IgD-negative memory B cell (primary cell): Measurements from ENCODE around the gene CEACAM8. TPM values are rescaled to one million over a fixed set of nuclear protein-coding genes. Genes with fewer than 3 reads are reported as not detected.
A peak's percentile ranks its signal among the peaks of the same experiment; 100 is the strongest.
"Not testable (repeated sequence)": the region's sequence is repeated elsewhere in the genome, so short reads cannot be mapped to it uniquely, and the experiment has no call there.

ENCODE experiments used
- H3K27ac Mint-ChIP-seq, 3 donors: one replicate each; pipeline ENCODE4 v1.8.0; 2020 to 2022; ENCODE audit warnings: mild to moderate bottlenecking in 3 of 3, mixed read lengths in 3 of 3, moderate library complexity in 1 of 3
- H3K27me3 Mint-ChIP-seq: one replicate; pipeline ENCODE4 v1.8.0; 2021; ENCODE audit warnings: mixed read lengths
- H3K36me3 Mint-ChIP-seq: one replicate; pipeline ENCODE4 v1.8.0; 2020; ENCODE audit warnings: mild to moderate bottlenecking, mixed read lengths
- H3K4me1 Mint-ChIP-seq, 3 donors: one replicate each; pipeline ENCODE4 v1.8.0; 2020 to 2022; ENCODE audit warnings: mixed read lengths in 3 of 3, mild to moderate bottlenecking in 1 of 3
- H3K4me3 Mint-ChIP-seq, 4 donors: one replicate each; pipeline ENCODE4 v1.8.0; 2020 to 2022; ENCODE audit warnings: mild to moderate bottlenecking in 4 of 4, mixed read lengths in 4 of 4, moderate library complexity in 3 of 4
- H3K9me3 Mint-ChIP-seq, 3 donors: one replicate each; pipeline ENCODE4 v1.8.0; 2020 to 2021; ENCODE audit warnings: mixed read lengths in 3 of 3, mild to moderate bottlenecking in 1 of 3
- polyA plus RNA-seq: library from polyadenylated mRNA; unstranded; fragments of 300-500 nt; fragmentation: Illumina TruSeq; gene quantifications from one replicate; pipeline ENCODE4 v1.2.3, GENCODE V29; 2021

The CEACAM8 gene
- polyA plus RNA-seq, 1 donor from 2014 or later, result not detected

DNA sequence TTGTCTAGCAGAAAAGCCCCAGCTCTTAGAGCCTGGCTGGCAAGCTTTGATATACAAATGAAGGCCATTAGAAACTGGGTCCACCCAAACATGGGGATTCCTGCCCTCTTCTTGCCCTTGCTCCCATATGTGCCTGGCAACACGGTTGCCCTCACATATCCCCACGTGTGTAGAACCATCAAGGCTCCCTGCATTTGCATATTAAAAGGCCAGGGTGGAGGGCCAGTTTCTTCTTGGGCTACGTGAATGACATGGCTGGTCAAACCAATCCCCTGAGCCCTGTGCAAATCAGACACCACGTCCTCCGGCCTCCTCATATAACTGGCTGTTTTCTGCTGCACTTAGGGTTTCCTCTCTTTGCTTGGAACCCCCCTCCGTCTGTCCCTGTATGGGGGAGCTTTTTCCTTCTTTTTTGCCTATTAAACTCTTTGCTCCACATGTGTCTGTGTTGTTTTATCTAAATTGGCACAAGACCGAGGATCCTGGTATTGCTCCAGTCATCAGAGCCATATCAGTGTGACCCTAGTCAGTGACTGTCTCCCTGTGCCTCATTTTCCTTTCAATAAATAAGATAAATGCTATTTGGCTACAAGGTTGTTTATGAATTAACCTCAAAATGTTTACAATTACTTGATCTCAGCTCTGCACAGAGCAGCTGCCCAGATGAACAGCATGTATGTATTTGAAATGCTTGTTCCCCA lies 36.1 kb downstream of the CEACAM8 start:
- H3K4me1 Mint-ChIP-seq, result peaks cover 0 to 6% (median 5%) of the 10 kb centered on the region in 3 donors
- H3K27ac Mint-ChIP-seq, result peak overlapping the region in 1 of 3 donors; percentile 58
- H3K27me3 Mint-ChIP-seq, result peaks cover 46% of the 10 kb centered on the region
- H3K4me3 Mint-ChIP-seq, result no peak overlapping the region
- H3K9me3 Mint-ChIP-seq, result peaks cover 0 to 2% (median 0%) of the 10 kb centered on the region in 3 donors
- H3K36me3 Mint-ChIP-seq, result peaks cover 2% of the 10 kb centered on the region

- peaks cover 44% of the 10 kb centered on the region for H3K27me3 Mint-ChIP-seq
- not testable (repeated sequence) for H3K4me1 Mint-ChIP-seq, H3K4me3 Mint-ChIP-seq, H3K36me3 Mint-ChIP-seq, H3K9me3 Mint-ChIP-seq, H3K27ac Mint-ChIP-seq
Measured at GRCh38 chr19:42557386-42557871, 37.3 kb downstream of the CEACAM8 start.

GRCh38 chr19:42555801-42556200 lies 38.9 kb downstream of the CEACAM8 start:
- Mint-ChIP-seq H3K27ac (no peak overlapping the region), H3K27me3 (peaks cover 34% of the 10 kb centered on the region), H3K4me1 (peaks cover 0 to 6% (median 3%) of the 10 kb centered on the region in 3 donors), H3K4me3 (peak overlapping the region in 1 of 4 donors; percentile 13), H3K36me3 (peaks cover 2% of the 10 kb centered on the region), H3K9me3 (peaks cover 0 to 2% (median 0%) of the 10 kb centered on the region in 3 donors)

DNA sequence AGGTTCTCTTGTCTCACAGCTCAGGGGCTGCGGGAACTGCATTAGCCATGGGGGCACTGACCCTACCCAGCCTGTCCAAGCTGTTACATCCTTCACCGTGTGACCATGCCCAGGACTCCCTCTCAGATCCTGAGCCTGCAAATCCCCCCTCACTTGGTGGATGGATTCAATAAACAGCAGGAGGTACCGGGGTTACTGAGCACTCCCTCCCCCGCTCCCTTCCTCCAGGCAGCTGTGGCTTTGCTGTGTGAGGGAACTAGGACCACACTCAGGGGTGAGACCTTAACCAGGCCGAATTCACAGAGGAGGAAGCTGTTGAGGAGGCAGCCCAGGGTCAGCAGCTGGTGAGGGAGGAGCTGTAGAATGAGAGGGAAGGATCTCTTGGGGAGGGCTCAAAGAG lies 39.4 kb downstream of the CEACAM8 start:
- peaks cover 0 to 6% (median 3%) of the 10 kb centered on the region in 3 donors for H3K4me1 Mint-ChIP-seq
- H3K27me3 Mint-ChIP-seq, result peaks cover 32% of the 10 kb centered on the region
- no peak overlapping the region for H3K27ac Mint-ChIP-seq
- H3K4me3 Mint-ChIP-seq, result no peak overlapping the region
- H3K9me3 Mint-ChIP-seq, result peaks cover 0 to 2% (median 0%) of the 10 kb centered on the region in 3 donors
- peaks cover under 1% of the 10 kb centered on the region for H3K36me3 Mint-ChIP-seq

- Mint-ChIP-seq H3K36me3 (no peaks in the 10 kb centered on the region), H3K4me3 (peak overlapping the region in 1 of 4 donors; percentile 71), H3K27me3 (peaks cover 30% of the 10 kb centered on the region), H3K4me1 (peaks cover 0 to 8% (median 3%) of the 10 kb centered on the region in 3 donors), H3K27ac (peak overlapping the region in 1 of 3 donors; percentile 22), H3K9me3 (peaks cover 2 to 5% (median 5%) of the 10 kb centered on the region in 3 donors)
Measured at GRCh38 chr19:42554046-42554575, 40.6 kb downstream of the CEACAM8 start.

DNA sequence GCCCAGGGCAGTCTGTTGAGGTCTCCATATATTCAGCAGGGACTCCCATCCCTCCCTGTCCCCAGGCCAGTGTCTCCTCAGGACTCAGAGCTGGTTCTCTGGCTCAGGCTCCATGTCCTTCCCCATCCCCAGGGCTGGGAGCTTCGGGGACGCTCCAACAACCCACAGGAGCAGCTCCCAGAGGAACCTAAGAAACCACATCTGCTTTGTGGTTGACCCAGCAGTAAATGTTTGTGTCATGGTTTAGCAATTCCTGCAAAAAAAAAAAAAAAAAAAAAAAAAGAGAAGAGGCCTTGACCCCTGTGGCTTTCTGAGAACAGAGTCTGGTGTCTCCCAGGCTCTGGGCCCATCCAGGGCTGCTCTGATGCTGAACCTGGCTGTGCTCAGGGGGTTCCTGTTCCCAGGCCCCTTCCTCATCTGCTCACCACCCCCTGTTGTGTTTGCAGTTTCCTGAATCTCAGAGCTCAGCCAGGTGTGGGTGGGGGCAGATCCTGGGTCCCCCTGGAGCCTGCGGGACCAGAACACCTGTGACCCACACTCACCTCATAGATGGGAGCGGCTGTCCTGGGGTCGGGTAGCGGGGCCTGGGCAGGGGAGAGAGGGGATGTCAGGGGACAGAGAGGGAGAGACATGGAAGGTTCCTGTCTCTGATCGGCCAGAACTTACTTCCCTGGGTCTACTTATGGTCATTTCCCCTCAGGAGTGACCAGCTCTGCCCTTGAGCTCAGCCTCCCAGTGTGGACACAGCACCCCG lies 41.3 kb downstream of the CEACAM8 start:
- Mint-ChIP-seq H3K36me3 (no peaks in the 10 kb centered on the region), H3K27ac (no peak overlapping the region), H3K4me3 (peak overlapping the region in 1 of 4 donors; percentile 71), H3K4me1 (peaks cover 0 to 8% (median 3%) of the 10 kb centered on the region in 3 donors), H3K9me3 (peaks cover 2 to 10% (median 5%) of the 10 kb centered on the region in 3 donors), H3K27me3 (peaks cover 29% of the 10 kb centered on the region)

- Mint-ChIP-seq H3K27ac (no peak overlapping the region), H3K9me3 (peaks cover 2 to 10% (median 5%) of the 10 kb centered on the region in 3 donors), H3K4me3 (peak overlapping the region in 1 of 4 donors; percentile 22)
Measured at GRCh38 chr19:42552086-42553065, 42.3 kb downstream of the CEACAM8 start.

GRCh38 chr19:42550521-42550920 lies 44.2 kb downstream of the CEACAM8 start:
- H3K9me3 Mint-ChIP-seq, result peaks cover 2 to 10% (median 5%) of the 10 kb centered on the region in 3 donors
- not testable (repeated sequence) for H3K36me3 Mint-ChIP-seq, H3K4me1 Mint-ChIP-seq, H3K27ac Mint-ChIP-seq, H3K4me3 Mint-ChIP-seq
- peaks cover 17% of the 10 kb centered on the region for H3K27me3 Mint-ChIP-seq

More at GRCh38 chr19:42552086-42553065, 42.3 kb downstream of the CEACAM8 start:
- Mint-ChIP-seq H3K27me3 (peaks cover 25% of the 10 kb centered on the region), H3K4me1 (peaks cover 0 to 8% (median 3%) of the 10 kb centered on the region in 3 donors), H3K36me3 (no peaks in the 10 kb centered on the region)

- H3K27me3 Mint-ChIP-seq, result peaks cover 14% of the 10 kb centered on the region
- not testable (repeated sequence) for H3K27ac Mint-ChIP-seq, H3K4me1 Mint-ChIP-seq
Measured at GRCh38 chr19:42549067-42549466, 45.7 kb downstream of the CEACAM8 start.

DNA sequence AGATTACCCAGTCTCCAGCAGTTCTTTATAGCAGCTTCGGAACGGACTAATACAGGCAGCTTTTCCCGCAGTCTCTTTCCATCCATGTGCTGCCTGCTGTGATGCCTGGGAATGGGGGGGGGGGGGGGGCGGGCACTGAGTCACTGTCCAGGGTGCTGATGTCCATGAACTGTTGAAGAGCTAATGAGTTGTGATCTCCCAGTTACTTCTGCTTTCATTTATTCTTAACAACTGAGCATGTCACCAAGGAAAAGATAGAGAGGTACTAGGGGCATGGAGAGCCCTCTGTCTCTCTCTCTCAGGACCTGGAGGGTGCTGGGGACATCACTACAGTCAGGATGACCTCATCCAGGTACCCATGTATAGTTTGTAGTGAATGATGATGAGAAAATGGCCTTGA lies 46.2 kb downstream of the CEACAM8 start:
- no peak overlapping the region for H3K27ac Mint-ChIP-seq
- H3K9me3 Mint-ChIP-seq, result peaks cover 2 to 10% (median 7%) of the 10 kb centered on the region in 3 donors
- H3K4me1 Mint-ChIP-seq, result peaks cover 0 to 5% (median 5%) of the 10 kb centered on the region in 3 donors
- H3K27me3 Mint-ChIP-seq, result peaks cover 13% of the 10 kb centered on the region
- H3K4me3 Mint-ChIP-seq, result no peak overlapping the region
- H3K36me3 Mint-ChIP-seq, result no peaks in the 10 kb centered on the region

More at GRCh38 chr19:42549067-42549466, 45.7 kb downstream of the CEACAM8 start:
- not testable (repeated sequence) for H3K36me3 Mint-ChIP-seq, H3K4me3 Mint-ChIP-seq
- H3K9me3 Mint-ChIP-seq, result peaks cover 2 to 10% (median 7%) of the 10 kb centered on the region in 3 donors

GRCh38 chr19:42547929-42548328 lies 46.8 kb downstream of the CEACAM8 start:
- peaks cover 10% of the 10 kb centered on the region for H3K27me3 Mint-ChIP-seq
- H3K4me1 Mint-ChIP-seq, result peaks cover 0 to 5% (median 5%) of the 10 kb centered on the region in 3 donors
- no peak overlapping the region for H3K27ac Mint-ChIP-seq
- no peak overlapping the region for H3K4me3 Mint-ChIP-seq
- H3K36me3 Mint-ChIP-seq, result no peaks in the 10 kb centered on the region
- H3K9me3 Mint-ChIP-seq, result peaks cover 2 to 10% (median 7%) of the 10 kb centered on the region in 3 donors

DNA sequence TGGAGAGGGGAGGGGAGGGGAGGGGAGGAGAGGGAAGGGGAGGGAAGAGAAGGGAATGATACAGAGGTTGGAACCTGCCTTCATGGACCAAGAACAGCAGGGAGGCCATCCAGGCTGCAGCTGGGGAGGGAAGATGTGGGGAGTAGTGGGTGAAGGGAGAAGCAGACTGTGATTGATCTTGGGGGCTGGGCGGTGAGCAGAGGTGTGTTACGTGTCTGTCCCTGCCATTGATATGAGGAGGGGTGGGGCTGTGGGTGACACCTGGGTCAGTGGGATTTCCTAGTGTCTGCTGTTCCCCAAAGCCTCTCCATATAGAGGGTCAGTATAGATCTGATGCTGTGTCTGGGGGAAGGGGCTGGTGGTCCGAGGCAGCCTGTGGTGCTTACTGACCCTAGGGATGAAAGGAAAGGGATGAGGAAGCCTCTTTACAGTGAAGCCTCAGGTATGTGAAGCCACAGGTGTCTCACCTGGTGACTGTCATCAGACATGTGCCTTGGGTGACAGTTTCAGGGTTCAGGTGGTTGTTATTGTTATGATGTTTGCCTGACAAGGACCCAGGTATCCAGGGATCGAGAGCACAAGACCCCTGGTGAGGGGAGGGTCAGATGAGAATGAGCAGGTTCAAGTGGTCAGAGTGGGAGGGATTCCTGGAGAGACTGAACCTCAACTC lies 47.8 kb downstream of the CEACAM8 start:
- Mint-ChIP-seq H3K9me3 (peaks cover 2 to 10% (median 7%) of the 10 kb centered on the region in 3 donors), H3K4me3 (no peak overlapping the region), H3K36me3 (no peaks in the 10 kb centered on the region), H3K27me3 (peaks cover 9% of the 10 kb centered on the region), H3K27ac (peak overlapping the region in 1 of 3 donors; percentile 18), H3K4me1 (peaks cover 0 to 5% (median 5%) of the 10 kb centered on the region in 3 donors)

GRCh38 chr19:42544146-42544545 lies 50.6 kb downstream of the CEACAM8 start:
- Mint-ChIP-seq H3K4me1 (peaks cover 0 to 5% (median 2%) of the 10 kb centered on the region in 3 donors), H3K27ac (no peak overlapping the region), H3K36me3 (no peaks in the 10 kb centered on the region), H3K27me3 (peaks cover 9% of the 10 kb centered on the region), H3K9me3 (peaks cover 0 to 6% (median 1%) of the 10 kb centered on the region in 3 donors), H3K4me3 (no peak overlapping the region)
